Gastroesophageal sphincter (tissue), 4 donors: Measurements from ENCODE around the gene SLC4A9. TPM values are rescaled to one million over a fixed set of nuclear protein-coding genes. Genes with fewer than 3 reads are reported as not detected.

Source experiments
- ATAC-seq: fragments of 150-250 bp; one replicate; pipeline ENCODE4 v1.9.1; 2016; ENCODE audit warnings: mild to moderate bottlenecking, moderate library complexity
- H3K27ac ChIP-seq, 4 donors: fragments of 200-600 bp; sonication (generic) in 3 of 4; 1 replicate in 3 of 4; 2 replicates in 1 of 4; pipeline ENCODE4 v1.5.1; 2016 to 2019
- H3K27me3 ChIP-seq: fragments of 200-600 bp; sonication (generic); one replicate; pipeline ENCODE4 v1.5.1; 2019
- H3K36me3 ChIP-seq, 2 donors: fragments of 200-600 bp; sonication (generic); one replicate each; pipeline ENCODE4 v1.5.1; 2019; ENCODE audit warnings: control low read depth in 1 of 2
- H3K4me1 ChIP-seq, 3 donors: fragments of 200-600 bp; sonication (generic); 1 replicate in 2 of 3; 2 replicates in 1 of 3; pipeline ENCODE4 v1.5.1; 2016 to 2019; ENCODE audit warnings: control low read depth in 2 of 3
- H3K4me3 ChIP-seq, 2 donors: fragments of 200-600 bp; sonication (generic); one replicate each; pipeline ENCODE4 v1.5.1; 2019; ENCODE audit warnings: mild to moderate bottlenecking in 1 of 2, moderate library complexity in 1 of 2
- H3K9me3 ChIP-seq, 3 donors: fragments of 200-600 bp; sonication (generic); one replicate each; pipeline ENCODE4 v1.5.1; 2017 to 2019; ENCODE audit warnings: control low read depth in 2 of 3
- CTCF ChIP-seq, 4 experiments: fragments of 200-600 bp in 2 of 4; fragments of 450-650 bp in 2 of 4; sonication (generic) in 1 of 4; IDR thresholded peaks; one replicate each; pipeline ENCODE4 v1.5.1; 2017 to 2019; ENCODE audit warnings: antibody characterized with exemption in 4 of 4, mild to moderate bottlenecking in 2 of 4, moderate library complexity in 2 of 4
- EP300 ChIP-seq: sonication (generic); formaldehyde crosslinking; IDR thresholded peaks from one replicate; pipeline ENCODE4 v1.6.1; 2017; ENCODE audit warnings: antibody characterized with exemption, mild to moderate bottlenecking
- POLR2A ChIP-seq, 2 donors: fragments of 450-650 bp; IDR thresholded peaks; one replicate each; pipeline ENCODE4 v1.6.1; 2017; ENCODE audit warnings: antibody characterized with exemption in 2 of 2, mild to moderate bottlenecking in 2 of 2, moderate library complexity in 1 of 2
- POLR2AphosphoS5 ChIP-seq: sonication (generic); formaldehyde crosslinking; IDR thresholded peaks from one replicate; pipeline ENCODE4 v1.6.1; 2017; ENCODE audit warnings: antibody characterized with exemption
- WGBS, 2 donors: methylation state at CpG; one replicate each; pipeline ENCODE4 v1.1.5; 2018; ENCODE audit warnings: low coverage in 1 of 2; 5-methylcytosine and 5-hydroxymethylcytosine counted together
- total RNA-seq, 4 donors: library from RNA; depleted of rRNA; stranded (reverse); fragments of >200 nt; gene quantifications; one replicate each; pipeline ENCODE4 v1.1.0, GENCODE V29; 2016

The SLC4A9 gene
- total RNA-seq, 4 donors from 2014 or later: not detected

- TF ChIP-seq POLR2A (IDR thresholded peaks at IDR 0.05): no peak
- H3K27ac ChIP-seq: no peak overlapping the region
- 92 to 100% methylated on average over 1 of the region's 1 CpG for WGBS, 2 donors
- no peaks in the 10 kb centered on the region for H3K27me3 ChIP-seq
- H3K36me3 ChIP-seq: no peaks in the 10 kb centered on the region
- no peak overlapping the region for H3K4me3 ChIP-seq
- no peaks in the 10 kb centered on the region for H3K4me1 ChIP-seq
- no peak for ATAC-seq
- H3K9me3 ChIP-seq: no peaks in the 10 kb centered on the region
These were observed 22.0 kb downstream of the SLC4A9 start for GRCh38 chr5:140381972-140382371.

GRCh38 chr5:140382866-140383265, 22.9 kb downstream of the SLC4A9 start:
- Histone ChIP-seq H3K27me3 (no peaks in the 10 kb centered on the region), H3K27ac (no peak overlapping the region), H3K36me3 (no peaks in the 10 kb centered on the region), H3K9me3 (no peaks in the 10 kb centered on the region), H3K4me1 (no peaks in the 10 kb centered on the region), H3K4me3 (no peak overlapping the region)
- TF ChIP-seq POLR2A (IDR thresholded peaks at IDR 0.05): no peak
- TF ChIP-seq POLR2AphosphoS5: no peak
- no peak for TF ChIP-seq EP300
- no peak for TF ChIP-seq CTCF (IDR thresholded peaks at IDR 0.05)
- ATAC-seq: no peak

DNA sequence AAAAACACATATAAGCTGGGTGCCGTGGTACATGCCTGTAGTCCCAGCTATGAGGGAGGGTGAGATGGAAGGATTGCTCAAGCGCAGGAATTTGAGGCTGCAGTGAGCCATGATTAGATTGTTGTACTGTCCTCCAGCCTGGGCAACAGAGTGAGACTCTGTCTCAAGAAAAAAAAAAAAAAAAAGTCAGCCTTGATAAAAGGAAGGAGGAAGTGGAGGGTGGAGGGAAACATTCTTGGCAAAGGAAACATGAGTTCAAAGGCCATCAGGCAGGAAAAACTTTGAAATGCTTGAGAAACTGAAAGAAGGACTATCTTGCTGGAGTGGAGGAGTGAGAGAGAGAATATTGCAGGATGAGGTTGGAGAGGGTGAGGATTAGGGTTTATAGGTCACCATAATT, 23.3 kb downstream of the SLC4A9 start:
- H3K9me3 ChIP-seq: no peaks in the 10 kb centered on the region
- ATAC-seq: no peak
- H3K36me3 ChIP-seq: no peaks in the 10 kb centered on the region
- 94 to 100% methylated on average over 1 to 2 of the region's 2 CpGs for WGBS, 2 donors
- H3K4me3 ChIP-seq: no peak overlapping the region
- TF ChIP-seq POLR2A (IDR thresholded peaks at IDR 0.05) (no peak), CTCF (IDR thresholded peaks at IDR 0.05) (no peak), POLR2AphosphoS5 (no peak), EP300 (no peak)
- no peak overlapping the region for H3K27ac ChIP-seq
- H3K27me3 ChIP-seq: no peaks in the 10 kb centered on the region
- H3K4me1 ChIP-seq: no peaks in the 10 kb centered on the region

- WGBS, 2 donors: 67 to 85% methylated on average over 1 of the region's 2 CpGs
These were observed 28.1 kb downstream of the SLC4A9 start for GRCh38 chr5:140388052-140388451.

DNA sequence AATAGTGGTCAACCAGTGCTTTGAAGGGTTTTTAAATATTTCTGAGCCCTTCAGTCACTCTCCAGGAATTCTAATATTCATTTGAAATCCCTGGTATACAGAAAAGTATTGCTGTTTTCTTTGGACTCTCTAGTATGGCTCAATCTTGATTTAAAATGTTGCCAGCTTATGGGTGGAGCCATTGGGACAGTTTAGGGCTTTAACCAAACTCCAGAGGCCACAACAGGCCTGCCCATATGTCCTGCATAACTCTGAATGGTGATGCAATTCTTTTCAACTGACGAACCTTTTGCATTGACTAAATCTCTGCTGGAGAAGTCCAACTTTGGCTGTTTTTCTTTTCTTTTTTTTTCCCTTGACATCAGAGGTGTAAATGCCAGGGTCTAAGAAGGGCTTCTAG, 31.3 kb downstream of the SLC4A9 start:
- Histone ChIP-seq H3K4me3 (no peak overlapping the region), H3K27me3 (no peaks in the 10 kb centered on the region), H3K36me3 (peaks cover 0 to 10% of the 10 kb centered on the region in 2 donors), H3K27ac (no peak overlapping the region), H3K4me1 (no peaks in the 10 kb centered on the region), H3K9me3 (no peaks in the 10 kb centered on the region)
- ATAC-seq: no peak
- 80 to 100% methylated on average over 1 of the region's 1 CpG for WGBS, 2 donors
- no peak for TF ChIP-seq POLR2AphosphoS5
- no peak for TF ChIP-seq EP300
- no peak for TF ChIP-seq CTCF (IDR thresholded peaks at IDR 0.05)

More at GRCh38 chr5:140388052-140388451, 28.1 kb downstream of the SLC4A9 start:
- no peak overlapping the region for H3K27ac ChIP-seq
- ATAC-seq: no peak
- no peak overlapping the region for H3K4me3 ChIP-seq
- peaks cover 0 to 7% of the 10 kb centered on the region in 2 donors for H3K36me3 ChIP-seq
- no peak for TF ChIP-seq POLR2A (IDR thresholded peaks at IDR 0.05)
- TF ChIP-seq EP300: no peak
- TF ChIP-seq POLR2AphosphoS5: no peak
- no peak for TF ChIP-seq CTCF (IDR thresholded peaks at IDR 0.05)
- H3K9me3 ChIP-seq: no peaks in the 10 kb centered on the region
- no peaks in the 10 kb centered on the region for H3K4me1 ChIP-seq
- H3K27me3 ChIP-seq: no peaks in the 10 kb centered on the region
